ENCODE data around the gene TRIM24. TPM values are rescaled to one million over a fixed set of nuclear protein-coding genes. Genes with fewer than 3 reads are reported as not detected.
A peak's percentile ranks its signal among the peaks of the same experiment; 100 is the strongest.

TRIM24 gene
- total and polyA plus RNA-seq, 10 of the 15 experiments (the other 5 are each of a cell fraction or from before 2014, with no cell fraction given): 4.6 to 23.5 (median 13.6) TPM

GRCh38 chr7:138506764-138507163, 46.7 kb downstream of the TRIM24 start:
- BruUV-seq (replicated peaks): no TSS peak
- in situ Hi-C loops (cut with MboI): no loop called here
- Histone ChIP-seq H3K27me3 (replicated peaks in 1 of 2; ENCODE audit: control insufficient read depth in 2 of 2, insufficient read depth in 2 of 2, low read length in 1 of 2) (no peaks in the 10 kb centered on the region), H3K9me3 (replicated peaks; ENCODE audit: control insufficient read depth, insufficient read depth, low read length) (peaks cover 2% of the 10 kb centered on the region; the same call in 1 of the 3 replicates), H3K4me3 (no peak overlapping the region), H3K79me2 (ENCODE audit: control insufficient read depth, insufficient read depth, low read length) (peaks cover 2% of the 10 kb centered on the region), H3K4me2 (ENCODE audit: control insufficient read depth, insufficient read depth) (no peak overlapping the region), H4K20me1 (ENCODE audit: control insufficient read depth, insufficient read depth) (no peaks in the 10 kb centered on the region), H3K27ac (ENCODE audit: control insufficient read depth, insufficient read depth) (no peak overlapping the region), H2AFZ (ENCODE audit: control insufficient read depth, low read depth, low read length) (no peak overlapping the region), H3K36me3 (ENCODE audit: control insufficient read depth in 2 of 2, insufficient read depth in 2 of 2, low read length in 1 of 2) (peaks cover 3 to 5% of the 10 kb centered on the region in 2 experiments; a peak in 3 of 4 replicates), H3K9ac (ENCODE audit: control insufficient read depth, insufficient read depth, low read length) (no peak overlapping the region), H3K4me1 (ENCODE audit: control insufficient read depth, insufficient read depth, low read length) (no peaks in the 10 kb centered on the region)
- 0% methylated on average over 1 of the region's 1 CpG for WGBS (ENCODE audit: insufficient coverage, insufficient replicate concordance, low lambda C conversion rate, missing lambda C conversion rate)
- ChIA-PET RAD21 (ENCODE audit: unreplicated experiment) (no interaction called here), SMC1A (ENCODE audit: uncharacterized antibody, unreplicated experiment) (interaction anchor here (0.6 to 1.4 kb wide), 2 partner anchors 46 to 48 kb away, joined by 3 read pairs; no protein-coding TSS in a partner anchor), CTCF (interaction anchor here (1.2 kb wide), 1 partner anchor 9 kb away, joined by 4 read pairs; no protein-coding TSS in a partner anchor), POLR2A (no interaction called here)
- intact Hi-C loops (cut with micrococcal nuclease; ENCODE audit: unreplicated experiment): no loop called here
- no peak for ATAC-seq
- DNase-seq (ENCODE audit: low read depth, low spot score): no peak
- FAIRE-seq: no peak
- TF ChIP-seq HDAC2 (IDR thresholded peaks at IDR 0.05) (no peak), PBX3 (IDR thresholded peaks at IDR 0.05; ENCODE audit: insufficient replicate concordance, low read depth, low read length) (no peak), NFYB (IDR thresholded peaks at IDR 0.05; ENCODE audit: insufficient read depth, low read depth, low read length) (no peak), RAD51 (IDR thresholded peaks at IDR 0.05) (no peak), CREM (IDR thresholded peaks at IDR 0.05; ENCODE audit: low read depth) (no peak), SMARCA5 (IDR thresholded peaks at IDR 0.05) (no peak)

- ChIA-PET CTCF (no interaction called here), POLR2A (interaction anchor here (0.7 kb wide), 1 partner anchor 211 kb away, joined by 5 read pairs; no protein-coding TSS in a partner anchor), SMC1A (ENCODE audit: uncharacterized antibody, unreplicated experiment) (interaction anchor here (1.0 kb wide), 1 partner anchor 560 kb away, joined by 3 read pairs; no protein-coding TSS in a partner anchor), RAD21 (ENCODE audit: unreplicated experiment) (interaction anchor here (0.7 kb wide), 1 partner anchor 719 kb away, joined by 3 read pairs; no protein-coding TSS in a partner anchor)
- 98% methylated on average over 3 of the region's 3 CpGs for WGBS (ENCODE audit: insufficient coverage, insufficient replicate concordance, low lambda C conversion rate, missing lambda C conversion rate)
- Histone ChIP-seq H3K4me1 (ENCODE audit: control insufficient read depth, insufficient read depth, low read length) (no peaks in the 10 kb centered on the region), H3K79me2 (ENCODE audit: control insufficient read depth, insufficient read depth, low read length) (0 out of 2 replicates have a peak, but pooled peaks cover 1% of the 10 kb centered on the region), H3K27me3 (replicated peaks in 1 of 2; ENCODE audit: control insufficient read depth in 2 of 2, insufficient read depth in 2 of 2, low read length in 1 of 2) (no peaks in the 10 kb centered on the region), H3K9me3 (replicated peaks; ENCODE audit: control insufficient read depth, insufficient read depth, low read length) (peaks cover 12% of the 10 kb centered on the region; the same call in 2 of the 3 replicates), H3K9ac (ENCODE audit: control insufficient read depth, insufficient read depth, low read length) (no peak overlapping the region), H4K20me1 (ENCODE audit: control insufficient read depth, insufficient read depth) (no peaks in the 10 kb centered on the region), H2AFZ (ENCODE audit: control insufficient read depth, low read depth, low read length) (no peak overlapping the region), H3K4me3 (no peak overlapping the region), H3K27ac (ENCODE audit: control insufficient read depth, insufficient read depth) (no peak overlapping the region), H3K36me3 (ENCODE audit: control insufficient read depth in 2 of 2, insufficient read depth in 2 of 2, low read length in 1 of 2) (peaks cover 7 to 9% of the 10 kb centered on the region in 2 experiments; a peak in 3 of 4 replicates), H3K4me2 (ENCODE audit: control insufficient read depth, insufficient read depth) (no peak overlapping the region)
- intact Hi-C loops (cut with micrococcal nuclease; ENCODE audit: unreplicated experiment) (no loop called here), in situ Hi-C loops (cut with MboI) (no loop called here)
- DNase-seq (ENCODE audit: low read depth, low spot score) (no peak), FAIRE-seq (peak; percentile 7), ATAC-seq (no peak)
- no TSS peak for BruUV-seq (replicated peaks)
- TF ChIP-seq EP300 (IDR thresholded peaks at IDR 0.05; ENCODE audit: borderline replicate concordance in 1 of 2, control insufficient read depth in 1 of 2, low read depth in 2 of 2, low read length in 2 of 2) (no peak), CUX1 (IDR thresholded peaks at IDR 0.05; ENCODE audit: insufficient replicate concordance, low read depth, low read length) (no peak)
Measured at GRCh38 chr7:138510003-138510402, 49.9 kb downstream of the TRIM24 start.

All from GM12878 (cell line).